ENCODE measurements around the gene DNAI4. TPM values are rescaled to one million over a fixed set of nuclear protein-coding genes. Genes with fewer than 3 reads are reported as not detected.
A peak's percentile ranks its signal among the peaks of the same experiment; 100 is the strongest.
"Not testable (repeated sequence)": the region's sequence is repeated elsewhere in the genome, so short reads cannot be mapped to it uniquely, and the experiment has no call there.

The DNAI4 gene, protein sequence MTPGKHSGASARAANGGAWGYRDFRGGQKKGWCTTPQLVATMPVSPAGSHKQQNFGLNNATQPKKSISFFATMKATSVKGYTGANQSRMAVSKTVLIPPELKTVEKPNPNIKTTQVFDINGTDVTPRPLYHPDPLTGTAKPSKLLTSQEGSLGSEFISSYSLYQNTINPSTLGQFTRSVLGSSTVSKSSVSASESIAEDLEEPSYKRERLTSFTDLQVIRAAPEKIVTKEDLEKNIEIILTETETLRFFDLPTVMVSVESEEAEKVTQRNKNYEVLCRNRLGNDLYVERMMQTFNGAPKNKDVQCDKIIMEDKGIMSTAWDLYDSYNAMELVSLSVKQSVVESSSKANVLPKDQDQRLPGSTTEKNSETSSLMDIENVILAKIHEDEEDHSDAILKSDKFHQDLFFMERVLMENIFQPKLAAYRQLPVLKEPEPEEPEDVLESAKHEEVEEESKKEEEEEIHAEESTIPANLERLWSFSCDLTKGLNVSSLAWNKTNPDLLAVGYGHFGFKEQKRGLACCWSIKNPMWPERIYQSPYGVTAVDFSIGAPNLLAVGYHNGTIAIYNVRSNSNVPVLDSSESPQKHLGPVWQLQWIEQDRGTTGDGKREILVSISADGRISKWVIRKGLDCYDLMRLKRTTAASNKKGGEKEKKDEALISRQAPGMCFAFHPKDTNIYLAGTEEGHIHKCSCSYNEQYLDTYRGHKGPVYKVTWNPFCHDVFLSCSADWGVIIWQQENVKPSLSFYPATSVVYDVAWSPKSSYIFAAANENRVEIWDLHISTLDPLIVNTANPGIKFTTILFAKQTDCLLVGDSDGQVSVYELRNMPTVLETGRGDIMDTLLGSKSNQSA
- 0.49 TPM for polyA plus RNA-seq (2012; ENCODE audit: missing spikeins)

DNA sequence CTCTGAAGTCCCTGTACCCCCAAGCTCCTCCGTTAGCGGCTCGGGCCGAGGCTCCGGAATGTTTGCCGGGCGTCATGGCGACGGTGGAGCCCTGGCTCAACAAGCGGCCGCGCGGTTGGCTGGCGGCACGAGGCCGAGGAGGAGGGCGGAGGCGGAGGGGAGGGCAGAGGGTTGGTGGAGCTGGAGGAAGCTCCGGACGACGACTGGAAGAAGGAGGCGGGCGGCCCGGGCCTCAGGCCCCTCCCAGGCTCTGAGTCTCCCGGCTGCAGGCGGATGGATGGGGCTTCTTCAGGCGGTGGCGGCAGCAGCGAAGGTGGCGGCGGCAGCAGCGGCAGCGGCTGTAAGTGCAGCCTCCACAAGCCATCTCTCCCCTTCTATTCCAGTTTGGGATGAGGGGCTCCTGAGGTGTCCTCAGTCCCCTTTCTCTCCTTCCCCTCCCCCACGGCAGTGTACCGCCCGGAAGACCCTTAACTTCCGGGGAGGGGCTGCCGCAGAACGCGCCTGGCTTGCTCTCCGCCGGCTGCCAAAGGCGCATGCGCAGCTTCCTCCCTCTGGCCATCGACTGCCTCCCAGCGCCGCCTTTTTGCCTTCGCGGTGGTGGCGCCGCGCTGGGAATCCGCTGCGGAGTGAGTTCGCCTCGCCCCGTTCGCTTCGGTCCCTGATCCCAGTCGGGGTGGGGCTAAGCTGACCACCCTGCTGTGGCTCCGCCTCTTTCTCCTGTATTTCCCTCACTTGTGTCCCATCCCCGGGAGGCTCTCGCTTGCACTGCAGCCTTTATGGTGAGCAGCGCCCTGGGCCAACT is at the start of gene DNAI4, which contains the start of gene MIER1:
Gene DNAI4 (minus strand): TSS at position 101 of the 802 bp plus-strand sequence. CDS start 25 bp downstream, at position 76.
Gene MIER1 (plus strand): TSS at position 235 of the 802 bp plus-strand sequence. CDS start 39 bp downstream, at position 274.
- TF ChIP-seq POLR2AphosphoS5 (IDR thresholded peaks at IDR 0.05; ENCODE audit: low read depth, low read length) (peak; percentile 89), TAF1 (IDR thresholded peaks at IDR 0.05; ENCODE audit: borderline replicate concordance, low read depth, low read length) (peak; percentile 32; the same call in 1 of the 2 replicates), POLR2A (IDR thresholded peaks at IDR 0.05; ENCODE audit: low read depth, low read length) (peak; percentile 83)
- FAIRE-seq, result peak; percentile 95

DNA sequence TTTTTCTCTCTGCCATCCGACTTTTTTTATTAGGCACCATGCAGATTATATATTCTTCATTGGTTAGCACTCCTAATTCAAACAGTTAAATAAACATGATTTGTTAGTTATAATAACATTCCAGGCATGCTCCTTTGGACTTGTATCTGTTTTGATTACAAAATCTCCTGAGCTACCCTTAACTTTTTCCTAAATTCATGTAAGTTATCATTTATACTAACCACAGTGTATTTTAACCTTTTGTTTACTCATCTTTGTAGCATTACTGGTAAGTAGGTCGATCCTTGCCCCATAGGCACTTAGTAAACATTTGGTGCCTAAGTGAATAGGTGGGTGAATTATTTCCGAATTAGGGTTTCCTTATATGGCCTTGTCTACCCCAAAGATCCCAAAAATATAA is 43.9 kb upstream of the DNAI4 start:
- TF ChIP-seq POLR2AphosphoS5 (IDR thresholded peaks at IDR 0.05; ENCODE audit: low read depth, low read length), result no peak
- no peak for TF ChIP-seq TAF1 (IDR thresholded peaks at IDR 0.05; ENCODE audit: borderline replicate concordance, low read depth, low read length)
- no peak for TF ChIP-seq POLR2A (IDR thresholded peaks at IDR 0.05; ENCODE audit: low read depth, low read length)
- DNase-seq (ENCODE audit: insufficient read length) (no peak), FAIRE-seq (no peak)

More for the DNA sequence above, at the start of gene DNAI4, which contains the start of gene MIER1:
- peak; percentile 96 for DNase-seq (ENCODE audit: insufficient read length)

DNA sequence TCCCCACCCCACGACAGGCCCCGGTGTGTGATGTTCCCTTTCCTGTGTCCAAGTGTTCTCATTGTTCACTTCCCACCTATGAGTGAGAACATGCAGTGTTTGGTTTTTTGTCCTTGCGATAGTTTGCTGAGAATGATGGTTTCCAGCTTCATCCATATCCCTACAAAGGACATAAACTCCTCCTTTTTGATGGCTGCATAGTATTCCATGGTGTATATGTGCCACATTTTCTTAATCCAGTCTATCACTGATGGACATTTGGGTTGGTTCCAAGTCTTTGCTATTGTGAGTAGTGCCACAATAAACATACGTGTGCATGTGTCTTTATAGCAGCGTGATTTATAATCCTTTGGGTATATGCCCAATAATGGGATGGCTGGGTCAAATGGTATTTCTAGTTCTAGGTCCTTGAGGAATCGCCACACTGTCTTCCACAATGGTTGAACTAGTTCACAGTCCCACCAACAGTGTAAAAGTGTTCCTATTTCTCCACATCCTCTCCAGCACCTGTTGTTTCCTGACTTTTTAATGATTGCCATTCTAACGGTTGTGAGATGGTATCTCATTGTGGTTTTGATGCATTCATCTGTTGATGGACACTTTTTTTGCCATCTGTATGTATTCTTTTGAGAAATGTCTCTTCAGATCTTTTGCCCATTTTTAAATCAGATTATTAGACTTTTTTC is 41.7 kb upstream of the DNAI4 start:
- not testable (repeated sequence) for DNase-seq (ENCODE audit: insufficient read length); FAIRE-seq

DNA sequence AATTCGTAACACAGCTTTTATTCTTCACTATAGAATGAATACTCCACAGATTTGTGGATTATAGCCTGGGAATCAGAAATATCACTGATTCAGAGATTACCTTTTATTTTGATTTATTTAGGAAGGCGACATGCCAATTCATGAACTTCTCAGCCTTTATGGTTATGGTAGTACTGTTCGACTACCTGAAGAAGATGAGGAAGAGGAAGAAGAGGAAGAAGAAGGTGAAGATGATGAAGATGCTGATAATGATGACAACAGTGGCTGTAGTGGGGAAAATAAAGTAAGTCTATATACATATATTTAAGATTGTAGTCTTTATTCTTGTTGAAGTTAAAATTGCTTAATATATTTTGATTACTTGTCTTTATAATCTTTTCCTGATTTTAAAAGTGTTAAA is 33.3 kb upstream of the DNAI4 start:
- TF ChIP-seq POLR2AphosphoS5 (IDR thresholded peaks at IDR 0.05; ENCODE audit: low read depth, low read length) (no peak), POLR2A (IDR thresholded peaks at IDR 0.05; ENCODE audit: low read depth, low read length) (no peak), TAF1 (IDR thresholded peaks at IDR 0.05; ENCODE audit: borderline replicate concordance, low read depth, low read length) (no peak)
- FAIRE-seq, result no peak

GRCh38 chr1:66954208-66954607 is 29.6 kb upstream of the DNAI4 start:
- peak; percentile 21 for FAIRE-seq
- no peak for DNase-seq (ENCODE audit: insufficient read length)
- TF ChIP-seq POLR2AphosphoS5 (IDR thresholded peaks at IDR 0.05; ENCODE audit: low read depth, low read length) (no peak), POLR2A (IDR thresholded peaks at IDR 0.05; ENCODE audit: low read depth, low read length) (no peak), TAF1 (IDR thresholded peaks at IDR 0.05; ENCODE audit: borderline replicate concordance, low read depth, low read length) (no peak)

More for the DNA sequence above, 33.3 kb upstream of the DNAI4 start:
- DNase-seq (ENCODE audit: insufficient read length), result no peak

DNA sequence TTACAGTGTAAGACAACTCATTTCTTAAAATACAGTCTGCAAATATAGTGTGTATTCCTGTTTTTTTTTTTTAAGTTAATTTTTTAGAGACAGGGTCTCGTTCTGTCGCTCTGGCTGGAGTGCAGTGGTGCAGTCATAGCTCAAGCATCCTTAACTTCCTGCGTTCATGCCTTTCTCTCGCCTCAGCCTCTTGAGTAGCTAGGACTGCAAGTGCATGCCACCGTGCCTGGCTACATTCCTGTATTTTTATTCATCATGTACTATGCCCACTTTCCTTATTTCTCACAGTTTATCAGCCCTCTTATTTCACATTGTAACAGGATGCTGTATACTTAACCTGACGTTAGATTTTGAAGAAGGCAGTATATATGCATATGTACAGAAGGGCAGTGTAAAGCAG is 26.9 kb upstream of the DNAI4 start:
- TF ChIP-seq POLR2AphosphoS5 (IDR thresholded peaks at IDR 0.05; ENCODE audit: low read depth, low read length) (no peak), TAF1 (IDR thresholded peaks at IDR 0.05; ENCODE audit: borderline replicate concordance, low read depth, low read length) (no peak), POLR2A (IDR thresholded peaks at IDR 0.05; ENCODE audit: low read depth, low read length) (no peak)
- no peak for DNase-seq (ENCODE audit: insufficient read length)

DNA sequence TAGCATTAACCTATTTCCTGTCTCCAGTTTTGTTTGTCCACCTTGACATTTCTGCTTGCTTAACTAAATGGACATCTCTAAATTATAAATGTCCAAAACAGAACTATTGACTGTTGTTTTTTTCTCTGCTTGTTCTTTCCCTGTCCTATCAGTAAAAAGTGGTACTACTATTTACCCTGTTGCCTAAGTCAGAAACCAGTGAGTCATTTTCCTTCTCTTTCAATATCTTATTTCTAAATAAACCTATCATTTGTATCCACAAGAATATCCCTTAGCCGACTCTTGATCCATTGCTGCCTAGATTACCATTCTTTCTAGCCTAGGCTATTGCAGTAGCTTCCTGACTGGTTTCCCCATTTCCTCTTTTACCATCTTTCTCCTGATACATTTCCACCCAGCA is 22.6 kb upstream of the DNAI4 start:
- no peak for TF ChIP-seq POLR2AphosphoS5 (IDR thresholded peaks at IDR 0.05; ENCODE audit: low read depth, low read length)
- no peak for TF ChIP-seq TAF1 (IDR thresholded peaks at IDR 0.05; ENCODE audit: borderline replicate concordance, low read depth, low read length)
- TF ChIP-seq POLR2A (IDR thresholded peaks at IDR 0.05; ENCODE audit: low read depth, low read length), result no peak
- FAIRE-seq (no peak), DNase-seq (ENCODE audit: insufficient read length) (no peak)

More for the DNA sequence above, 26.9 kb upstream of the DNAI4 start:
- no peak for FAIRE-seq

GRCh38 chr1:66945316-66945715 is 20.7 kb upstream of the DNAI4 start:
- DNase-seq (ENCODE audit: insufficient read length) (no peak), FAIRE-seq (no peak)
- no peak for TF ChIP-seq POLR2AphosphoS5 (IDR thresholded peaks at IDR 0.05; ENCODE audit: low read depth, low read length)
- no peak for TF ChIP-seq POLR2A (IDR thresholded peaks at IDR 0.05; ENCODE audit: low read depth, low read length)

- TF ChIP-seq POLR2AphosphoS5 (IDR thresholded peaks at IDR 0.05; ENCODE audit: low read depth, low read length) (no peak), POLR2A (IDR thresholded peaks at IDR 0.05; ENCODE audit: low read depth, low read length) (no peak), TAF1 (IDR thresholded peaks at IDR 0.05; ENCODE audit: borderline replicate concordance, low read depth, low read length) (no peak)
- no peak for DNase-seq (ENCODE audit: insufficient read length)
- FAIRE-seq, result no peak
These were observed 19.9 kb upstream of the DNAI4 start for GRCh38 chr1:66944330-66945274.

All from GM12892 (cell line).